DND-41 (cell line): Measurements from ENCODE around the gene RASSF8.

ENCODE experiments used
- EZH2 ChIP-seq: IDR thresholded peaks from 3 replicates; pipeline ENCODE4 v1.6.1; 2012; ENCODE audit warnings: borderline replicate concordance, low read depth, mild to moderate bottlenecking, moderate library complexity, low read length, inconsistent platforms; ENCODE audit not compliant: severe bottlenecking
- TF ChIP-seq, protein P1 (sequence below): IDR thresholded peaks from 2 replicates; pipeline ENCODE4 v1.5.1; 2012; ENCODE audit warnings: borderline replicate concordance, low read length, moderate library complexity, mild to moderate bottlenecking; ENCODE audit not compliant: poor library complexity, severe bottlenecking; ENCODE audit errors: extremely low read depth

DNA sequence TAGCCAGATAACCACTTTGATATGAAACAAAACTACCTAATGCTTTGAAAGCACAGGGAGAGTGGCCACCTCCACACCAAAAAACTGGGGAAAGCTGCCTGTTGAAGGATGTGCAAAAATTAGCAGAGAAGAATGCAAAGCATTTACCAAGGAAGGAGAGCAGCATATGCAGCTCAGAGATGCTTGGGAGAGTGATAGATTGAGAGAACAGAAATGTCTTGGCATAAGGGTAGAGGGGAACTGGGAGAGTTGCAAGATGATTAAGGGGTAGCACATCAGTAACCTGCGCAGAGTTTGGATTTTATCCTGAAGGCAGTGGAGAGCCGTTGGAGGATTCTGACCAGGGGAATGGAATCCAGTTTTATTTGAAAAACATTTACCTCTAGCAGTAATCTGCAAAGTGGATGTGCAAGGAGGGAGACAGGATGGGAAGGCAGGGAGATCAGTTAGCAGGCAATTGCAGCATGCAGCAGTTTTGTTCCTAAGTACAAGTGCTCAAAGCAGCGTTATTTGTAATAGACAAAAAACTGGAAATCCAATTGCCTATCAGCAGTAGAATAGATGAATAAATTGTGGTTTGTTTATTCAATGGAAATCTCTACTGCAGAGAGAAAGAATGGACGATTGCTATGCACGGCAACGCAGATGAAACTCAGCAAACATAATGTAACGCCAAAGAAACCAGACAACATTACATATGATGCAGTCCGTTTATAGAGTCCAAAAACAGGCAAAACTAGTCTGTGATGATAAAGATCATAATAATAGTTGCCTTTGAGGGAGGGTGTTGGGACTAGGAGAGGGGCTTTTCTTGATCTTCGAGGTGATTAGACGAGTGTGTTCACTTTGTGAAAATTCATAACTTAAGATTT, 84.9 kb downstream of the RASSF8 start:
- TF ChIP-seq, protein P1, sequence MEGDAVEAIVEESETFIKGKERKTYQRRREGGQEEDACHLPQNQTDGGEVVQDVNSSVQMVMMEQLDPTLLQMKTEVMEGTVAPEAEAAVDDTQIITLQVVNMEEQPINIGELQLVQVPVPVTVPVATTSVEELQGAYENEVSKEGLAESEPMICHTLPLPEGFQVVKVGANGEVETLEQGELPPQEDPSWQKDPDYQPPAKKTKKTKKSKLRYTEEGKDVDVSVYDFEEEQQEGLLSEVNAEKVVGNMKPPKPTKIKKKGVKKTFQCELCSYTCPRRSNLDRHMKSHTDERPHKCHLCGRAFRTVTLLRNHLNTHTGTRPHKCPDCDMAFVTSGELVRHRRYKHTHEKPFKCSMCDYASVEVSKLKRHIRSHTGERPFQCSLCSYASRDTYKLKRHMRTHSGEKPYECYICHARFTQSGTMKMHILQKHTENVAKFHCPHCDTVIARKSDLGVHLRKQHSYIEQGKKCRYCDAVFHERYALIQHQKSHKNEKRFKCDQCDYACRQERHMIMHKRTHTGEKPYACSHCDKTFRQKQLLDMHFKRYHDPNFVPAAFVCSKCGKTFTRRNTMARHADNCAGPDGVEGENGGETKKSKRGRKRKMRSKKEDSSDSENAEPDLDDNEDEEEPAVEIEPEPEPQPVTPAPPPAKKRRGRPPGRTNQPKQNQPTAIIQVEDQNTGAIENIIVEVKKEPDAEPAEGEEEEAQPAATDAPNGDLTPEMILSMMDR = no peak
- TF ChIP-seq EZH2 = no peak
